K562 (cell line): ENCODE data around the gene AAMP. TPM values are rescaled to one million over a fixed set of nuclear protein-coding genes. Genes with fewer than 3 reads are reported as not detected.
A peak's percentile ranks its signal among the peaks of the same experiment; 100 is the strongest.

Experiments used
- ARID1B ChIP-seq: fragments of 450-650 bp; IDR thresholded peaks from 2 replicates; pipeline ENCODE4 v1.6.1; 2016; ENCODE audit warnings: antibody characterized with exemption, mild to moderate bottlenecking, inconsistent platforms
- C11orf30 ChIP-seq: fragments of 450-650 bp; IDR thresholded peaks from 2 replicates; pipeline ENCODE4 v1.6.1; 2016; ENCODE audit warnings: low read depth, mild to moderate bottlenecking
- CBFA2T2 ChIP-seq: fragments of 450-650 bp; conservative IDR thresholded peaks from 2 replicates; pipeline ENCODE4 v1.6.1; 2017; ENCODE audit warnings: mild to moderate bottlenecking
- CC2D1A ChIP-seq: fragments of 450-650 bp; IDR thresholded peaks from 2 replicates; pipeline ENCODE4 v1.6.1; 2017; ENCODE audit warnings: mild to moderate bottlenecking
- ETV6 ChIP-seq, 3 experiments: fragments of 150-350 bp in 1 of 3; sonication (generic) in 1 of 3; formaldehyde crosslinking in 1 of 3; IDR thresholded peaks; 2 replicates each; pipeline versions ENCODE4 v1.6.1 to v1.8.0; 2014 to 2022; ENCODE audit warnings: borderline replicate concordance in 2 of 3, low read depth in 2 of 3, antibody characterized with exemption in 1 of 3, low read length in 1 of 3, mild to moderate bottlenecking in 1 of 3, missing genetic modification reagents in 1 of 3
- HDAC1 ChIP-seq, 2 experiments: fragments of 450-650 bp; IDR thresholded peaks; 2 replicates each; pipeline ENCODE4 v1.6.1; 2016 to 2017; ENCODE audit warnings: inconsistent platforms in 1 of 2, mild to moderate bottlenecking in 1 of 2, moderate library complexity in 1 of 2
- KAT7 ChIP-seq: sonication (generic); formaldehyde crosslinking; IDR thresholded peaks from 2 replicates; pipeline ENCODE4 v1.8.0; 2022; ENCODE audit warnings: missing genetic modification reagents, mild to moderate bottlenecking, borderline replicate concordance
- MAFF ChIP-seq: IDR thresholded peaks from 2 replicates; pipeline ENCODE4 v1.6.1; 2012; ENCODE audit warnings: low read length, improper control_type of control experiment
- NR3C1 ChIP-seq: sonication (generic); formaldehyde crosslinking; IDR thresholded peaks from 2 replicates; pipeline ENCODE4 v1.8.1; 2022; ENCODE audit warnings: missing genetic modification reagents
- PHTF2 ChIP-seq: fragments of 250-450 bp; sonication (Bioruptor Pico); IDR thresholded peaks from 2 replicates; pipeline ENCODE4 v1.5.0; 2021; ENCODE audit warnings: mild to moderate bottlenecking
- SIN3B ChIP-seq: fragments of 450-650 bp; IDR thresholded peaks from 2 replicates; pipeline ENCODE4 v1.6.1; 2017; ENCODE audit warnings: low read depth, mild to moderate bottlenecking, moderate library complexity
- SMAD2 ChIP-seq: fragments of 150-350 bp; IDR thresholded peaks from 2 replicates; pipeline ENCODE4 v1.6.1; 2014; ENCODE audit warnings: low read depth, mild to moderate bottlenecking, low read length
- TAF1 ChIP-seq: IDR thresholded peaks from 2 replicates; pipeline ENCODE4 v1.6.1; 2011; ENCODE audit warnings: mild to moderate bottlenecking, low read length, moderate library complexity; ENCODE audit not compliant: insufficient read depth, control insufficient read depth, severe bottlenecking; ENCODE audit errors: extremely low read depth
- TARDBP ChIP-seq: fragments of 450-650 bp; IDR thresholded peaks from 2 replicates; pipeline ENCODE4 v1.6.1; 2016
- TEAD2 ChIP-seq: fragments of 450-650 bp; IDR thresholded peaks from 2 replicates; pipeline ENCODE4 v1.6.1; 2016; ENCODE audit warnings: missing genetic modification characterization, control low read depth, missing compliant biosample characterization
- ZNF224 ChIP-seq: sonication (generic); formaldehyde crosslinking; IDR thresholded peaks from 2 replicates; pipeline ENCODE4 v1.8.0; 2022; ENCODE audit warnings: mild to moderate bottlenecking, missing genetic modification reagents
- polyA plus RNA-seq, 8 experiments: library from polyadenylated mRNA; depleted of rRNA in 4 of 8; stranded (reverse) in 5 of 8; unstranded in 3 of 8; fragments of >200 nt; fragmentation: Nextera tagmentation in 2 of 8; fragmentation: Illumina TruSeq in 1 of 8; extraction: Ambion mirVana in 2 of 8; extraction: Trizol in 1 of 8; gene quantifications; 2 replicates each; pipeline versions ENCODE4 v1.2.1 to v1.2.3, GENCODE V29; 2011 to 2014; ENCODE audit warnings: inconsistent platforms in 1 of 8, missing spikeins in 1 of 8
- total RNA-seq, 7 experiments: library from RNA; depleted of rRNA in 6 of 7; stranded (reverse); fragments of >200 nt in 6 of 7; fragmentation: Illumina TruSeq in 2 of 7; extraction: Trizol in 2 of 7; gene quantifications; 2 replicates each; pipeline versions ENCODE4 v1.2.1 to v1.2.3, GENCODE V29; 2011 to 2021; ENCODE audit warnings: low replicate concordance in 1 of 7
- TF ChIP-seq, protein P1 (sequence below): fragments of 450-650 bp; formaldehyde crosslinking; IDR thresholded peaks from 2 replicates; pipeline ENCODE4 v1.4.0; 2022; ENCODE audit warnings: missing genetic modification characterization
- TF ChIP-seq, protein P2 (sequence below): fragments of 250-450 bp; sonication (Bioruptor Pico); IDR thresholded peaks from 2 replicates; pipeline ENCODE4 v1.8.0; 2022; ENCODE audit warnings: moderate library complexity, mild to moderate bottlenecking, inconsistent platforms
- TF ChIP-seq, protein P3 (sequence below): fragments of 200-800 bp; sonication (Bioruptor generic); IDR thresholded peaks from 2 replicates; pipeline ENCODE4 v1.6.1; 2017; ENCODE audit warnings: missing genetic modification characterization, missing compliant biosample characterization
- TF ChIP-seq, protein P4 (sequence below): sonication (generic); formaldehyde crosslinking; IDR thresholded peaks from 2 replicates; pipeline ENCODE4 v1.8.0; 2022; ENCODE audit warnings: mild to moderate bottlenecking, missing genetic modification reagents
- TF ChIP-seq, protein P5 (sequence below): fragments of 450-650 bp; IDR thresholded peaks from 2 replicates; pipeline ENCODE4 v1.6.1; 2017; ENCODE audit warnings: antibody characterized with exemption

AAMP gene
- total and polyA plus RNA-seq, 9 of the 15 experiments (the other 6 are each of a cell fraction or from before 2014, with no cell fraction given): 5.7 to 197 (median 94.1) TPM

DNA sequence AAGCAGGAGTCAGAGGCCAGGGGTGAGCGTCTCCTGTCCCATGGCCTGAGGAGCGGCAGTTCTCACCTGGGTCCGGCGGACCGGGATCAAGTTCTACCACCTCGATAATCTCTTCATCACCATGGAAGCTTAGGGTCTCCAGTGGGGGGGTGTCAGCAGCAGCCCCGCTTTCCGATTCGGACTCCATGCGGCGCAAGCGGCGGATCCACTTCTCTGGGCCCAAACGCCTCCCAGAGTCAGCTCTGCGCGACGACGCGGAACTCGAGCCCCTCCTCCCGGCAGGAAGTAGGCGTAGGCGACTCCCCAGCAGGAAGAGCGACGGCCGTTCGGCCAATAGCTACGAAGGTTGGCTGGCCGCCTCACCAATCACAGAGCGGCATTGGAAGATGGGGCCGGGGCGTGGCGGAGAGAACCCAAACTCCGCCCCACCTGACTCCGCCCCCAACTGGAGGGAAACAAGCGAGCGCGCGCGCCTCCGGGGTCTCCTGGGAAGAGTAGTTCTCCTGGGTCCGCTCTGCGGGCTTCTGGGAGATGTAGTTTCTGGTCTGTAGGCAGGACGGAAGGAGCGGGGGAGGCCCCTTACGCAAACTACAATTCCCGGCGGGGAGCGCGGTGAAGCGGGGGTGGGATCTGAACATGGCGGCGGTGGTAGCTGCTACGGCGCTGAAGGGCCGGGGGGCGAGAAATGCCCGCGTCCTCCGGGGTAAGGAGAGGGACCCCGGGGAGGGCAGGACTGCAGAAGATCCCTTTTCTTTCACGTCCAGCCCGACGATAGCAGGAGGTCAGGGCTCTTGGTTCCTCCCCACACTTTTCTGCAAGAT, at the start of gene AAMP, which contains the start of gene PNKD (continued):
- TF ChIP-seq TEAD2 (no peak), KAT7 (no peak), TARDBP (no peak), CBFA2T2 (no peak), SIN3B (peak; percentile 69), SMAD2 (no peak), C11orf30 (peak; percentile 82), CC2D1A (peak; percentile 100), HDAC1 (IDR thresholded peaks at IDR 0.05) (0 out of 4 replicates have a peak, but pooled peaks of 1 of the 2 experiments have one; percentile 43), PHTF2 (CRISPR knock-in tag) (no peak), ZNF224 (CRISPR knock-in tag) (no peak), TAF1 (peak; percentile 67), ETV6 (IDR thresholded peaks at IDR 0.05; ENCODE audit: borderline replicate concordance in 1 of 2, low read depth in 2 of 2, low read length in 1 of 2) (no peak), ETV6 (CRISPR knock-in tag; IDR thresholded peaks at IDR 0.05; ENCODE audit: borderline replicate concordance) (0 out of 2 replicates have a peak, but pooled peaks have one; percentile 31), NR3C1 (CRISPR knock-in tag) (no peak), MAFF (no peak), ARID1B (no peak)
- TF ChIP-seq, protein P1, sequence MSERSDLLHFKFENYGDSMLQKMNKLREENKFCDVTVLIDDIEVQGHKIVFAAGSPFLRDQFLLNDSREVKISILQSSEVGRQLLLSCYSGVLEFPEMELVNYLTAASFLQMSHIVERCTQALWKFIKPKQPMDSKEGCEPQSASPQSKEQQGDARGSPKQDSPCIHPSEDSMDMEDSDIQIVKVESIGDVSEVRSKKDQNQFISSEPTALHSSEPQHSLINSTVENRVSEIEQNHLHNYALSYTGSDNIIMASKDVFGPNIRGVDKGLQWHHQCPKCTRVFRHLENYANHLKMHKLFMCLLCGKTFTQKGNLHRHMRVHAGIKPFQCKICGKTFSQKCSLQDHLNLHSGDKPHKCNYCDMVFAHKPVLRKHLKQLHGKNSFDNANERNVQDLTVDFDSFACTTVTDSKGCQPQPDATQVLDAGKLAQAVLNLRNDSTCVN (CRISPR knock-in tag): no peak
- TF ChIP-seq, protein P2, sequence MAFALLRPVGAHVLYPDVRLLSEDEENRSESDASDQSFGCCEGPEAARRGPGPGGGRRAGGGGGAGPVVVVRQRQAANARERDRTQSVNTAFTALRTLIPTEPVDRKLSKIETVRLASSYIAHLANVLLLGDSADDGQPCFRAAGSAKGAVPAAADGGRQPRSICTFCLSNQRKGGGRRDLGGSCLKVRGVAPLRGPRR: no peak
- TF ChIP-seq, protein P3, sequence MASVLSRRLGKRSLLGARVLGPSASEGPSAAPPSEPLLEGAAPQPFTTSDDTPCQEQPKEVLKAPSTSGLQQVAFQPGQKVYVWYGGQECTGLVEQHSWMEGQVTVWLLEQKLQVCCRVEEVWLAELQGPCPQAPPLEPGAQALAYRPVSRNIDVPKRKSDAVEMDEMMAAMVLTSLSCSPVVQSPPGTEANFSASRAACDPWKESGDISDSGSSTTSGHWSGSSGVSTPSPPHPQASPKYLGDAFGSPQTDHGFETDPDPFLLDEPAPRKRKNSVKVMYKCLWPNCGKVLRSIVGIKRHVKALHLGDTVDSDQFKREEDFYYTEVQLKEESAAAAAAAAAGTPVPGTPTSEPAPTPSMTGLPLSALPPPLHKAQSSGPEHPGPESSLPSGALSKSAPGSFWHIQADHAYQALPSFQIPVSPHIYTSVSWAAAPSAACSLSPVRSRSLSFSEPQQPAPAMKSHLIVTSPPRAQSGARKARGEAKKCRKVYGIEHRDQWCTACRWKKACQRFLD (CRISPR knock-in tag): 0 out of 2 replicates have a peak, but pooled peaks have one; percentile 33
- TF ChIP-seq, protein P4, sequence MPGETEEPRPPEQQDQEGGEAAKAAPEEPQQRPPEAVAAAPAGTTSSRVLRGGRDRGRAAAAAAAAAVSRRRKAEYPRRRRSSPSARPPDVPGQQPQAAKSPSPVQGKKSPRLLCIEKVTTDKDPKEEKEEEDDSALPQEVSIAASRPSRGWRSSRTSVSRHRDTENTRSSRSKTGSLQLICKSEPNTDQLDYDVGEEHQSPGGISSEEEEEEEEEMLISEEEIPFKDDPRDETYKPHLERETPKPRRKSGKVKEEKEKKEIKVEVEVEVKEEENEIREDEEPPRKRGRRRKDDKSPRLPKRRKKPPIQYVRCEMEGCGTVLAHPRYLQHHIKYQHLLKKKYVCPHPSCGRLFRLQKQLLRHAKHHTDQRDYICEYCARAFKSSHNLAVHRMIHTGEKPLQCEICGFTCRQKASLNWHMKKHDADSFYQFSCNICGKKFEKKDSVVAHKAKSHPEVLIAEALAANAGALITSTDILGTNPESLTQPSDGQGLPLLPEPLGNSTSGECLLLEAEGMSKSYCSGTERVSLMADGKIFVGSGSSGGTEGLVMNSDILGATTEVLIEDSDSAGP (CRISPR knock-in tag): no peak
- TF ChIP-seq, protein P5, sequence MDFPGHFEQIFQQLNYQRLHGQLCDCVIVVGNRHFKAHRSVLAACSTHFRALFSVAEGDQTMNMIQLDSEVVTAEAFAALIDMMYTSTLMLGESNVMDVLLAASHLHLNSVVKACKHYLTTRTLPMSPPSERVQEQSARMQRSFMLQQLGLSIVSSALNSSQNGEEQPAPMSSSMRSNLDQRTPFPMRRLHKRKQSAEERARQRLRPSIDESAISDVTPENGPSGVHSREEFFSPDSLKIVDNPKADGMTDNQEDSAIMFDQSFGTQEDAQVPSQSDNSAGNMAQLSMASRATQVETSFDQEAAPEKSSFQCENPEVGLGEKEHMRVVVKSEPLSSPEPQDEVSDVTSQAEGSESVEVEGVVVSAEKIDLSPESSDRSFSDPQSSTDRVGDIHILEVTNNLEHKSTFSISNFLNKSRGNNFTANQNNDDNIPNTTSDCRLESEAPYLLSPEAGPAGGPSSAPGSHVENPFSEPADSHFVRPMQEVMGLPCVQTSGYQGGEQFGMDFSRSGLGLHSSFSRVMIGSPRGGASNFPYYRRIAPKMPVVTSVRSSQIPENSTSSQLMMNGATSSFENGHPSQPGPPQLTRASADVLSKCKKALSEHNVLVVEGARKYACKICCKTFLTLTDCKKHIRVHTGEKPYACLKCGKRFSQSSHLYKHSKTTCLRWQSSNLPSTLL: peak; percentile 99
